Measurements from ENCODE around the gene CYP11A1.

Gene CYP11A1

GRCh38 chr15:74367296-74367854 is at the start of gene CYP11A1:
Gene CYP11A1, minus strand, starts transcription at chr15:74367646. Its CDS starts 61 bp downstream, at chr15:74367585.
- Mint-ChIP-seq H3K27ac (no peak within 1 kb of the TSS), H3K9me3 (no peaks in the 10 kb centered on the region), H3K4me1 (peaks cover 34% of the 10 kb centered on the region), H3K27me3 (ENCODE audit: low read depth, poor library complexity) (peaks cover 17% of the 10 kb centered on the region), H3K4me3 (peak within 1 kb of the TSS; percentile 67), H3K36me3 (ENCODE audit: low read depth) (no peaks in the 10 kb centered on the region)
- DNase-seq = no peak
- no peak for TF ChIP-seq CTCF (IDR thresholded peaks at IDR 0.05)

- no peak overlapping the region for H3K4me3 Mint-ChIP-seq
- H3K4me1 Mint-ChIP-seq = peaks cover 58% of the 10 kb centered on the region
- H3K27me3 Mint-ChIP-seq (ENCODE audit: low read depth, poor library complexity) = peaks cover 3% of the 10 kb centered on the region
- H3K9me3 Mint-ChIP-seq = no peaks in the 10 kb centered on the region
- DNase-seq = no peak
- H3K27ac Mint-ChIP-seq = no peak overlapping the region
- TF ChIP-seq CTCF (IDR thresholded peaks at IDR 0.05) = no peak
- peaks cover 14% of the 10 kb centered on the region for H3K36me3 Mint-ChIP-seq (ENCODE audit: low read depth)
Measured at GRCh38 chr15:74417225-74417624, 49.8 kb upstream of the CYP11A1 start.

GRCh38 chr15:74415966-74416916 is 48.8 kb upstream of the CYP11A1 start:
- DNase-seq = no peak
- Mint-ChIP-seq H3K4me1 (peaks cover 48% of the 10 kb centered on the region), H3K36me3 (ENCODE audit: low read depth) (peaks cover 21% of the 10 kb centered on the region), H3K27ac (peak overlapping the region; percentile 2), H3K4me3 (no peak overlapping the region), H3K9me3 (no peaks in the 10 kb centered on the region), H3K27me3 (ENCODE audit: low read depth, poor library complexity) (peaks cover 3% of the 10 kb centered on the region)
- no peak for TF ChIP-seq CTCF (IDR thresholded peaks at IDR 0.05)

GRCh38 chr15:74414603-74415338 is 47.3 kb upstream of the CYP11A1 start:
- Mint-ChIP-seq H3K4me3 (no peak overlapping the region), H3K27me3 (ENCODE audit: low read depth, poor library complexity) (peaks cover 3% of the 10 kb centered on the region), H3K9me3 (no peaks in the 10 kb centered on the region), H3K4me1 (peaks cover 34% of the 10 kb centered on the region), H3K27ac (no peak overlapping the region), H3K36me3 (ENCODE audit: low read depth) (peaks cover 21% of the 10 kb centered on the region)
- TF ChIP-seq CTCF (IDR thresholded peaks at IDR 0.05) = no peak
- DNase-seq = no peak

- peaks cover 30% of the 10 kb centered on the region for H3K4me1 Mint-ChIP-seq
Measured at GRCh38 chr15:74414081-74414580, 46.7 kb upstream of the CYP11A1 start.

More at GRCh38 chr15:74414081-74414580, 46.7 kb upstream of the CYP11A1 start:
- H3K9me3 Mint-ChIP-seq = no peaks in the 10 kb centered on the region
- no peak for TF ChIP-seq CTCF (IDR thresholded peaks at IDR 0.05)
- H3K4me3 Mint-ChIP-seq = no peak overlapping the region
- peaks cover 21% of the 10 kb centered on the region for H3K36me3 Mint-ChIP-seq (ENCODE audit: low read depth)
- peak overlapping the region; percentile 70 for H3K27ac Mint-ChIP-seq
- no peak for DNase-seq
- peaks cover 3% of the 10 kb centered on the region for H3K27me3 Mint-ChIP-seq (ENCODE audit: low read depth, poor library complexity)
